ENCODE results near the gene FBXL22.
A peak's percentile ranks its signal among the peaks of the same experiment; 100 is the strongest.

DNA sequence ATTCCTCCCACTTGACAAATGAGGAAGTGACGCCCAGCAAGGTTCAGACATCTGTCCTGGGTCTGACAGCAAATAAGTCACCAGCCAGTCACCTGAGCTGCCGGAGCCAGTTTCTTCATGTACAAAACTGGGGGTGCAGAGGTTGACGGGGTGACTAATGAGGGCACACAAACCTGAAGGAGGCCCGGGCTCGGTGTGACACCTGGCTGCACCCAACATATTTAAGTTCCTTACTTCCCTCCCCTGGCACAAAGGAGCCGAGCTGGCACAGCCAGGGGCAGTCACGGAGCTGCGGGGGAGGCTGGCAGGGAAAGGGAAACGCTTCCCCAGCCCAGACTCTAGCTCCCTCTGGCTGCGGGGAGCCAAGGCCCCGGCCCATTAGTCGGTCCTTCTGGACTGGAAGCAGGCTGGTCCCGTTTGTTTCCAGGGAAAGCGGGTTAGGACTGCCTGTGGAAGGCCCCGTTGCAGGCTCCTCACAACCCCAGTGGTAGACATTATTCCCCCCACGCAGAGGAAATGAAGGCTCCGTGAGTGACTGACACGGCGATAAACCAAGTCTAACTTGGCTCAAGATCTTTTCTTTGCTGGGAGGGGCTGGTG, 2.3 kb downstream of the FBXL22 start:
- TF ChIP-seq, protein P1, sequence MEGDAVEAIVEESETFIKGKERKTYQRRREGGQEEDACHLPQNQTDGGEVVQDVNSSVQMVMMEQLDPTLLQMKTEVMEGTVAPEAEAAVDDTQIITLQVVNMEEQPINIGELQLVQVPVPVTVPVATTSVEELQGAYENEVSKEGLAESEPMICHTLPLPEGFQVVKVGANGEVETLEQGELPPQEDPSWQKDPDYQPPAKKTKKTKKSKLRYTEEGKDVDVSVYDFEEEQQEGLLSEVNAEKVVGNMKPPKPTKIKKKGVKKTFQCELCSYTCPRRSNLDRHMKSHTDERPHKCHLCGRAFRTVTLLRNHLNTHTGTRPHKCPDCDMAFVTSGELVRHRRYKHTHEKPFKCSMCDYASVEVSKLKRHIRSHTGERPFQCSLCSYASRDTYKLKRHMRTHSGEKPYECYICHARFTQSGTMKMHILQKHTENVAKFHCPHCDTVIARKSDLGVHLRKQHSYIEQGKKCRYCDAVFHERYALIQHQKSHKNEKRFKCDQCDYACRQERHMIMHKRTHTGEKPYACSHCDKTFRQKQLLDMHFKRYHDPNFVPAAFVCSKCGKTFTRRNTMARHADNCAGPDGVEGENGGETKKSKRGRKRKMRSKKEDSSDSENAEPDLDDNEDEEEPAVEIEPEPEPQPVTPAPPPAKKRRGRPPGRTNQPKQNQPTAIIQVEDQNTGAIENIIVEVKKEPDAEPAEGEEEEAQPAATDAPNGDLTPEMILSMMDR (IDR thresholded peaks at IDR 0.05) = peak; percentile 58 to 80 (median 69)
- peak in 1 of 2 donors; percentile 25 for TF ChIP-seq POLR2A (IDR thresholded peaks at IDR 0.05)

Measured in Peyer's patch (tissue), 4 donors.